Peyer's patch (tissue), 4 donors: Measurements from ENCODE around the gene SLC41A3.

Experiments used
- CTCF ChIP-seq, 6 experiments: fragments of 450-650 bp in 4 of 6; fragments of 200-600 bp in 2 of 6; sonication (generic) in 1 of 6; IDR thresholded peaks; one replicate each; pipeline ENCODE4 v1.5.1; 2017 to 2019; ENCODE audit warnings: antibody characterized with exemption in 6 of 6, mild to moderate bottlenecking in 3 of 6, moderate library complexity in 1 of 6
- POLR2A ChIP-seq, 2 donors: fragments of 450-650 bp; IDR thresholded peaks; one replicate each; pipeline ENCODE4 v1.5.1; 2017; ENCODE audit warnings: antibody characterized with exemption in 2 of 2, mild to moderate bottlenecking in 2 of 2, moderate library complexity in 2 of 2

GRCh38 chr3:126107203-126107939 is 23.4 kb upstream of the SLC41A3 start:
- no peak for TF ChIP-seq CTCF (IDR thresholded peaks at IDR 0.05)
- no peak for TF ChIP-seq POLR2A (IDR thresholded peaks at IDR 0.05)
